HFFc6 (cell line): ENCODE data around the gene TBK1. TPM values are rescaled to one million over a fixed set of nuclear protein-coding genes. Genes with fewer than 3 reads are reported as not detected.

Source experiments
- DNase-seq: peaks from one replicate; pipeline ENCODE4 v3.0.0-alpha.2; 2018
- H3K27ac Mint-ChIP-seq: 2 replicates; pipeline ENCODE4 v1.8.0; 2020; ENCODE audit warnings: mild to moderate bottlenecking, mixed read lengths
- H3K27me3 Mint-ChIP-seq: 2 replicates; pipeline ENCODE4 v1.8.0; 2021; ENCODE audit warnings: mild to moderate bottlenecking, moderate library complexity, mixed read lengths; ENCODE audit not compliant: insufficient read depth
- H3K36me3 Mint-ChIP-seq: 2 replicates; pipeline ENCODE4 v1.8.0; 2021; ENCODE audit warnings: low read depth, mixed read lengths
- H3K4me1 Mint-ChIP-seq: 2 replicates; pipeline ENCODE4 v1.8.0; 2020; ENCODE audit warnings: low read depth, mixed read lengths
- H3K4me3 Mint-ChIP-seq: 2 replicates; pipeline ENCODE4 v1.8.0; 2020; ENCODE audit warnings: mild to moderate bottlenecking, moderate library complexity, mixed read lengths
- H3K9me3 Mint-ChIP-seq: 2 replicates; pipeline ENCODE4 v1.8.0; 2020; ENCODE audit warnings: mild to moderate bottlenecking, mixed read lengths
- CTCF ChIP-seq: fragments of 200-600 bp; sonication (generic); IDR thresholded peaks from 2 replicates; pipeline ENCODE4 v1.5.0; 2021; ENCODE audit warnings: antibody characterized with exemption, mild to moderate bottlenecking
- total RNA-seq, 6 experiments: library from RNA; stranded (reverse); fragmentation: NEBNext Ultra II Directional; extraction: Animal tissue kit (Norgen Biotek cat#: 25700); gene quantifications; 2 replicates in 1 of 6; 3 replicates in 5 of 6; pipeline ENCODE4 v1.2.3, GENCODE V29; 2021

TBK1 gene
- total RNA-seq, 6 experiments from 2014 or later, result 20.2 to 23.8 (median 21.0) TPM

- Mint-ChIP-seq H3K4me1 (peaks cover 41% of the 10 kb centered on the region), H3K27me3 (peaks cover 8% of the 10 kb centered on the region), H3K4me3 (peak overlapping the region; percentile 98), H3K27ac (peak overlapping the region; percentile 96), H3K36me3 (peaks cover 25% of the 10 kb centered on the region), H3K9me3 (no peaks in the 10 kb centered on the region)
- TF ChIP-seq CTCF, result no peak
- no peak for DNase-seq
Observed at GRCh38 chr12:64450711-64451486, 1.0 kb upstream of the TBK1 start.

GRCh38 chr12:64452559-64453329 lies 824 bp downstream of the TBK1 start:
- Mint-ChIP-seq H3K9me3 (no peaks in the 10 kb centered on the region), H3K4me3 (peak overlapping the region; percentile 97), H3K36me3 (peaks cover 27% of the 10 kb centered on the region), H3K27ac (peak overlapping the region; percentile 99), H3K4me1 (peaks cover 54% of the 10 kb centered on the region), H3K27me3 (peaks cover 8% of the 10 kb centered on the region)
- no peak for TF ChIP-seq CTCF
- DNase-seq, result peak; percentile 83

DNA sequence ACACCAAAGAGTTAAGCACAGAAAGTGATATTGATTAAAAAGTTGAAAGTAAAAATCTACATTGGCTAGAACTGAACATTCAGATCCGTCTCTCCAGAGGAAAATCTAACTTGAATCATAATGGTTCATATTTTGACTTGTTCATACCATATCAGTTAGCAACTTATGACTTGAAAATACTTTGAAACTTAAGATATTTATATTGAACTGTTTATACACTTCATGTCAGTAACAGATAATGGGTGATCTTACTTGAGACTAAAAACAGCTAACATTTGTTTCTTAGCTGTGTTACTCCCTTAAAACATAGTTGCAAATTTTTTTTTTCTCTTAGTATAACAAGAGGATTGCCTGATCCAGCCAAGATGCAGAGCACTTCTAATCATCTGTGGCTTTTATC lies 3.6 kb downstream of the TBK1 start:
- no peak overlapping the region for H3K27ac Mint-ChIP-seq
- no peaks in the 10 kb centered on the region for H3K9me3 Mint-ChIP-seq
- no peak for DNase-seq
- H3K27me3 Mint-ChIP-seq, result peaks cover 8% of the 10 kb centered on the region
- peaks cover 37% of the 10 kb centered on the region for H3K36me3 Mint-ChIP-seq
- TF ChIP-seq CTCF, result no peak
- H3K4me3 Mint-ChIP-seq, result 0 out of 2 replicates have a peak overlapping the region, but pooled peaks have one; percentile 13
- H3K4me1 Mint-ChIP-seq, result peaks cover 68% of the 10 kb centered on the region

- Mint-ChIP-seq H3K27me3 (peaks cover 8% of the 10 kb centered on the region), H3K36me3 (peaks cover 41% of the 10 kb centered on the region), H3K27ac (peak overlapping the region; percentile 12), H3K9me3 (no peaks in the 10 kb centered on the region), H3K4me3 (no peak overlapping the region), H3K4me1 (peaks cover 68% of the 10 kb centered on the region)
- DNase-seq, result no peak
- TF ChIP-seq CTCF, result no peak
Observed at GRCh38 chr12:64456119-64456518, 4.2 kb downstream of the TBK1 start.

DNA sequence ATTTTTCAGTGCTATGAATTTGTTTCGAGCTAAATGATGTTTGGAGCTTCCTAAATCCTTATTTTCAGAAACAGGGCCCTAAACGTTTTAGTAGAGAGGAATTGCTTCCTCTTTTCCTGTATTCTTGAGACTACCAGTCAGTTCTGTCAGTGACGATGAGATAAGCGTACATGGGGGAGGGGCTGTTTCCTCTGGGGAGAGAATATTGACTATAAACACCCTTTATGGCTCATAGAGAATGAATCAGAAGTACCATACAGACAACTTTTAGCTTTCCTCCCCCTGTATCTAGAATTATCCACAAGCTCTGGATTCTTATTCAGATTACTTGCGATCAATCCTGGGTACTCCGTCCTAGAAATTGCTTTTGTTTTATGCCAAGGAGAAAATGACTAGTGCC lies 5.1 kb downstream of the TBK1 start:
- Mint-ChIP-seq H3K27ac (no peak overlapping the region), H3K36me3 (peaks cover 41% of the 10 kb centered on the region), H3K27me3 (peaks cover 5% of the 10 kb centered on the region; the same call in 1 of the 2 replicates), H3K9me3 (no peaks in the 10 kb centered on the region), H3K4me1 (peaks cover 71% of the 10 kb centered on the region), H3K4me3 (no peak overlapping the region)
- DNase-seq, result no peak
- no peak for TF ChIP-seq CTCF
